Smooth muscle cell (in vitro differentiated cells): Measurements from ENCODE around the gene POC1A. TPM values are rescaled to one million over a fixed set of nuclear protein-coding genes. Genes with fewer than 3 reads are reported as not detected.
A peak's percentile ranks its signal among the peaks of the same experiment; 100 is the strongest.

Experiments
- DNase-seq: peaks from one replicate; lab custom pipeline; 2025; ENCODE audit not compliant: unreplicated experiment; lab: John Stamatoyannopoulos, UW
- H2AFZ ChIP-seq: fragments of 200-600 bp; sonication (generic); 2 replicates; pipeline ENCODE4 v1.6.0; 2016; ENCODE audit warnings: antibody characterized with exemption, low read depth, mild to moderate bottlenecking
- H3F3A ChIP-seq: fragments of 200-600 bp; sonication (generic); 2 replicates; pipeline ENCODE4 v1.6.0; 2017; ENCODE audit warnings: antibody characterized with exemption, low read depth
- H3K27ac ChIP-seq: fragments of 200-600 bp; sonication (generic); 2 replicates; pipeline ENCODE4 v1.5.1; 2016; ENCODE audit warnings: low read depth, mild to moderate bottlenecking
- H3K27me3 ChIP-seq: fragments of 200-600 bp; sonication (generic); 2 replicates; pipeline ENCODE4 v1.6.1; 2016; ENCODE audit warnings: low read depth, mild to moderate bottlenecking
- H3K36me3 ChIP-seq: fragments of 200-600 bp; sonication (generic); 2 replicates; pipeline ENCODE4 v1.5.1; 2016; ENCODE audit warnings: low read depth
- H3K4me1 ChIP-seq: fragments of 200-600 bp; sonication (generic); 2 replicates; pipeline ENCODE4 v1.5.1; 2016; ENCODE audit warnings: low read depth
- H3K4me2 ChIP-seq: fragments of 200-600 bp; sonication (generic); 2 replicates; pipeline ENCODE4 v1.6.0; 2016; ENCODE audit warnings: mild to moderate bottlenecking
- H3K4me3 ChIP-seq: fragments of 200-600 bp; sonication (generic); 2 replicates; pipeline ENCODE4 v1.5.1; 2016; ENCODE audit warnings: mild to moderate bottlenecking
- H3K79me2 ChIP-seq: fragments of 200-600 bp; sonication (generic); 2 replicates; pipeline ENCODE4 v1.6.0; 2016; ENCODE audit warnings: low read depth, mild to moderate bottlenecking
- H3K9ac ChIP-seq: fragments of 200-600 bp; sonication (generic); 2 replicates; pipeline ENCODE4 v1.6.0; 2016; ENCODE audit warnings: low read depth
- H3K9me3 ChIP-seq: fragments of 200-600 bp; sonication (generic); replicated peaks from 2 replicates; pipeline ENCODE4 v1.5.1; 2016; ENCODE audit warnings: low read depth
- H4K20me1 ChIP-seq: fragments of 200-600 bp; sonication (generic); 2 replicates; pipeline ENCODE4 v1.6.0; 2016; ENCODE audit warnings: low read depth
- WGBS: methylation state at CpG from one replicate; pipeline ENCODE4 v1.1.7; 2016; ENCODE audit warnings: low lambda C conversion rate; 5-methylcytosine and 5-hydroxymethylcytosine counted together
- polyA plus RNA-seq: library from polyadenylated mRNA; unstranded; fragments of >200 nt; fragmentation: Nextera tagmentation; extraction: Ambion mirVana; gene quantifications from 2 replicates; pipeline ENCODE4 v1.2.1, GENCODE V29; 2016
- total RNA-seq: library from RNA; depleted of rRNA; stranded (reverse); fragments of >200 nt; gene quantifications from 2 replicates; pipeline ENCODE4 v1.2.3, GENCODE V29; 2014
- TF ChIP-seq, protein P1 (sequence below): fragments of 200-600 bp; sonication (generic); IDR thresholded peaks from 2 replicates; pipeline ENCODE4 v1.5.1; 2017; ENCODE audit warnings: borderline replicate concordance, mild to moderate bottlenecking, antibody characterized with exemption; ENCODE audit not compliant: insufficient read depth, poor library complexity, severe bottlenecking

The POC1A gene
- total and polyA plus RNA-seq, 2 experiments from 2014 or later = 1.8 to 7.9 TPM

DNA sequence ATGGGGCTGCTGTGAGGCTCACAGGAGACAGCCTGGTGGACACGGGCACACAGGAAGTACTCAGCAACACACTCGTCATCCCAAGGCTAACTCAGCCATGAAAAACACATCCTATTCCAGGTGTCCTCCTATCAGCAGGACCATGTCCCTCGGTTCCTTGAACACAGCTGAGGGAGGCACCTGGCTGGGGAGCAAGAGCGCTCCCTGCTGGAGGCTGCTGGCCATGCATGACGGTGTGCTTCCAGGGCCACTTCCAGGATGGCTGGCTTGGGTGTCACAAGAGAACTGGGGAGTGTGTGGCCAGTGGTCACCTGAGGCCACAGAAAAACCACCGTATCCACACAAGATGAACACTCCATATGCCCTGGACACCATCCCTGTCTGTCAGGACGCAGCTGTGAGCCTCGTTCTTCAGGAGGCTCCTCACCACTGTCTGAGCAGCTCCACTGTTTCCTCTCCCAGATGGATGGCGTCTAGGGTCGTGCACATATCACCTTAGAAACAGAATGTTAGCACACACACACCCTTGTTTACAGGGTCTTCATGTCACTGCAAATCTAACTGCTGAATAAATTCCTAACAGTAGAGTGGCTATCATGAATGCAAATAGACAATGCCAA, 31.0 kb downstream of the POC1A start:
- 58% methylated on average over 10 of the region's 10 CpGs for WGBS
- H2AFZ ChIP-seq = no peak overlapping the region

DNA sequence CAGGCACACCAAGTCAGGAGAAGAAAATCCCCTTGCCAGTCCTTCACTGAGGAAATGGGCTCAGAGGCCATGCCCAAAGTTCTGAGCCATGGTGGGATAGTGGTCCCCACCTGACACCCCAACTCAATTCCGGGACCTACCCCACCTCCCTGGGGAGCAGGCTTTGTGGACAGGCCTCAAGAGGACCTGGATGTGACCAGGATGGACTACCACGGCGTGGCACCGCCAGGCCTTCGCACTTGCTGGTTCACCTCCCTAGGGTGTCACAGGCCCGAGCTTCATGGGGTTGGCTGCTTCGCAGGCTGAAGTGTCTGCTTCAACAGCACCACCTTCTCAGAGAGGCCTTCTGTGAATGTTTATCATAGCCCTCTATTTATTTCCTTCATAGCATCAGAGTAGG, 31.7 kb downstream of the POC1A start:
- H3K79me2 ChIP-seq = no peaks in the 10 kb centered on the region
- no peaks in the 10 kb centered on the region for H3K36me3 ChIP-seq
- 98% methylated on average over 7 of the region's 7 CpGs for WGBS
- no peak overlapping the region for H3K9ac ChIP-seq
- H3K4me1 ChIP-seq = no peaks in the 10 kb centered on the region
- no peak overlapping the region for H3K4me3 ChIP-seq
- H3F3A ChIP-seq = no peaks in the 10 kb centered on the region
- no peaks in the 10 kb centered on the region for H3K9me3 ChIP-seq
- H2AFZ ChIP-seq = no peak overlapping the region
- TF ChIP-seq, protein P1, sequence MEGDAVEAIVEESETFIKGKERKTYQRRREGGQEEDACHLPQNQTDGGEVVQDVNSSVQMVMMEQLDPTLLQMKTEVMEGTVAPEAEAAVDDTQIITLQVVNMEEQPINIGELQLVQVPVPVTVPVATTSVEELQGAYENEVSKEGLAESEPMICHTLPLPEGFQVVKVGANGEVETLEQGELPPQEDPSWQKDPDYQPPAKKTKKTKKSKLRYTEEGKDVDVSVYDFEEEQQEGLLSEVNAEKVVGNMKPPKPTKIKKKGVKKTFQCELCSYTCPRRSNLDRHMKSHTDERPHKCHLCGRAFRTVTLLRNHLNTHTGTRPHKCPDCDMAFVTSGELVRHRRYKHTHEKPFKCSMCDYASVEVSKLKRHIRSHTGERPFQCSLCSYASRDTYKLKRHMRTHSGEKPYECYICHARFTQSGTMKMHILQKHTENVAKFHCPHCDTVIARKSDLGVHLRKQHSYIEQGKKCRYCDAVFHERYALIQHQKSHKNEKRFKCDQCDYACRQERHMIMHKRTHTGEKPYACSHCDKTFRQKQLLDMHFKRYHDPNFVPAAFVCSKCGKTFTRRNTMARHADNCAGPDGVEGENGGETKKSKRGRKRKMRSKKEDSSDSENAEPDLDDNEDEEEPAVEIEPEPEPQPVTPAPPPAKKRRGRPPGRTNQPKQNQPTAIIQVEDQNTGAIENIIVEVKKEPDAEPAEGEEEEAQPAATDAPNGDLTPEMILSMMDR = no peak
- no peak overlapping the region for H3K27ac ChIP-seq
- H3K4me2 ChIP-seq = no peak overlapping the region
- H3K27me3 ChIP-seq = no peaks in the 10 kb centered on the region
- H4K20me1 ChIP-seq = no peaks in the 10 kb centered on the region
- no peak for DNase-seq

More for the DNA sequence above, 31.0 kb downstream of the POC1A start:
- DNase-seq = peak; percentile 44
- Histone ChIP-seq H3K4me2 (no peak overlapping the region), H3K79me2 (no peaks in the 10 kb centered on the region), H4K20me1 (no peaks in the 10 kb centered on the region), H3K9ac (no peak overlapping the region), H3F3A (no peaks in the 10 kb centered on the region), H3K27me3 (no peaks in the 10 kb centered on the region), H3K36me3 (no peaks in the 10 kb centered on the region), H3K9me3 (no peaks in the 10 kb centered on the region), H3K4me1 (no peaks in the 10 kb centered on the region), H3K27ac (no peak overlapping the region), H3K4me3 (no peak overlapping the region)
- TF ChIP-seq, protein P1 = peak; percentile 96

DNA sequence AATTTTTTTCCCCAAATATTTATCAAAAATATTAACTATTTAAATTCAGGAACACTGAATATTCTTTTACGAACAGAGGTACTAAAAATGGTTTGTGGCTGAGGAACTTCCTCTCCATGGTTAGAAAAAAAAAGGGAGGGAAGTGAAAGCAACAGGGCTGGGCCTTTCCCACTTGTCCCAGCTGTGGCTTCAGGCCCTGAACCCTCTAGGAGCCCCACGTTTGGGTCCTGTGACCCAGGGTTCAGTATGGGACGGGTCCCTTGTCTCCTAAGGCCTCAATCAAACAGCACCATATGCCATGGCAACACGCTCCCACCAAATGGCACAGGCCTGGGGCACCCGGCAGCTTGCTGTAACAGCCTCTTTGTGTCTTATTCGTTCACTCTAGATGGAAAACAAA, 32.4 kb downstream of the POC1A start:
- Histone ChIP-seq H3K27ac (no peak overlapping the region), H3K4me2 (no peak overlapping the region), H3K9ac (no peak overlapping the region), H3F3A (no peaks in the 10 kb centered on the region), H3K27me3 (no peaks in the 10 kb centered on the region), H3K9me3 (no peaks in the 10 kb centered on the region), H3K79me2 (no peaks in the 10 kb centered on the region), H3K4me1 (no peaks in the 10 kb centered on the region), H2AFZ (no peak overlapping the region), H4K20me1 (no peaks in the 10 kb centered on the region), H3K4me3 (no peak overlapping the region), H3K36me3 (no peaks in the 10 kb centered on the region)
- 95% methylated on average over 6 of the region's 6 CpGs for WGBS
- no peak for DNase-seq
- TF ChIP-seq, protein P1 = no peak

DNA sequence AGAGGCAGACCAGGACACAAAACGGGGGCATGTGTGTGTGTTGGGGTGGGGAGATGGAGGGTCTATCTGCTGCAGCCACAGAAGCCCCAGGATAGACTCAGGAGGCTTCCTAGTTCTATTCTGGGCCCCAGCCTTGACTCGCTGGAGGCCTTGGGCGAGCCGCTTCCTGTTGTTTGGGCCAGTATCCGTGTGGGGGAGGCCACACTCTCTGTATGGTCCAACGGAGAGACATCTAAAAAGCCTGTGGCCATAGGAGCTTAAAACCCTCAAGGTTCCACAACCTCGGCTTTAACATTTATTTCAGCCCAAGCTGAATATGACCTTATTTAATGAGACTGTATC, 32.8 kb downstream of the POC1A start:
- Histone ChIP-seq H3K9me3 (no peaks in the 10 kb centered on the region), H2AFZ (no peak overlapping the region), H3K9ac (no peak overlapping the region), H3K4me3 (no peak overlapping the region), H3K4me1 (no peaks in the 10 kb centered on the region), H3F3A (no peaks in the 10 kb centered on the region), H4K20me1 (no peaks in the 10 kb centered on the region), H3K36me3 (no peaks in the 10 kb centered on the region), H3K27me3 (no peaks in the 10 kb centered on the region), H3K79me2 (no peaks in the 10 kb centered on the region), H3K4me2 (no peak overlapping the region), H3K27ac (no peak overlapping the region)
- TF ChIP-seq, protein P1 = no peak
- 87% methylated on average over 7 of the region's 7 CpGs for WGBS
- no peak for DNase-seq
